ENCODE results near the gene SRRM2.

GRCh38 chr16:2738615-2739014 lies 13.8 kb upstream of the SRRM2 start:
- no peak for TF ChIP-seq CTCF (conservative IDR thresholded peaks at IDR 0.05; ENCODE audit: low read length)
- TF ChIP-seq EZH2phosphoT487 (IDR thresholded peaks at IDR 0.05; ENCODE audit: borderline replicate concordance): no peak
